GM21529 (cell line): Measurements from ENCODE around the gene AP3M1.

ENCODE experiments used
- ATAC-seq: cut with Tn5 transposase; IDR thresholded peaks from one replicate; pipeline ENCODE4 v1.9.1; 2021; ENCODE audit not compliant: unreplicated experiment

AP3M1 gene

DNA sequence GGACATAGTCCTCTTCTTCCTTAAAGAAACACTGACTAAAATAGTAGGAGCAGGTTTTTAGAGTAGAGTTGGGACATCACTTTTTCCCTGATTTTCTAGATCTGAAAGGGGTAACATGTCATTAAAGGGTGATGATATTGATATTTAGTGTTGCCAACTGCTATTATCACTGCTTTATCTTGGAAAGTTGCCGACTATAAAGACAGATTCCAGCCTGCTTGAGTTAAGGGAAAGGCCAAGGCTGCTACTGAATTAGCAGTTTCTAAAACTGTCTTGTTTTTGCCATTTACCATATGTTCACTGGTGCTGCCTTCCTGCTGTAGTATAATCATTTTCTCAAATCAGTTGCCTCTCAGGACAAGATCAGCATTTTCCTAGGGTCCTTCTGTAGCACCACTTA lies 29.7 kb downstream of the AP3M1 start:
- no peak for ATAC-seq

- ATAC-seq, result no peak
Measured at GRCh38 chr10:74118804-74119203, 31.8 kb downstream of the AP3M1 start.

GRCh38 chr10:74117738-74118137 lies 32.9 kb downstream of the AP3M1 start:
- ATAC-seq, result no peak

DNA sequence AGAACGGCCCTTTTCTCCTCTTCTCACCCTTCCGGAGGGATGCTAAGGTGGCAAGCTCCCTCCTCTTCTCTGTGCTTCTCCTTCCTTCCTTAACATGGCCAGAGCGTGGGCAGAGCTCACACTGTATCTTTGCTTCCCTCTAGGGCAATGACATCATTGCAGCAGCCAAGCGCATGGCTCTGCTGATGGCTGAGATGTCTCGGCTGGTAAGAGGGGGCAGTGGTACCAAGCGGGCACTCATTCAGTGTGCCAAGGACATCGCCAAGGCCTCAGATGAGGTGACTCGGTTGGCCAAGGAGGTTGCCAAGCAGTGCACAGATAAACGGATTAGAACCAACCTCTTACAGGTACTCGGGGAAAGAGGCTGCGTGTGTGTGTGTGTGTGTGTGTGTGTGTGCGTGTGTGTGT lies 36.6 kb downstream of the AP3M1 start:
- no peak for ATAC-seq

GRCh38 chr10:74113546-74113945 lies 37.1 kb downstream of the AP3M1 start:
- no peak for ATAC-seq

DNA sequence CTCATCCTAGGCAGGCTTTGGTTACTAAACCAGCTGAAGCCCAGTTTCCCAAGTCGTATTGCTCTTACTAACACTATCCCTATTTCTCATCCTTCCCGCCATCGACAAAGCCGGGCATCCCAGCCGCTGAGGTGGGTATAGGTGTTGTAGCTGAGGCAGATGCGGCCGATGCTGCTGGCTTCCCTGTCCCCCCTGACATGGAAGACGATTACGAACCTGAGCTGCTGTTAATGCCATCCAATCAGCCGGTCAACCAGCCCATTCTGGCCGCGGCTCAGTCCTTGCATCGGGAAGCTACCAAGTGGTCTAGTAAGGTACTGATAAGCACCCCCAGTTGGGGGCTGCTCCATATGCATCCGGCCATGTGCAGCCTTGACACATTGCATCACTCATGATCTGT lies 38.8 kb downstream of the AP3M1 start:
- ATAC-seq, result no peak

- no peak for ATAC-seq
Measured at GRCh38 chr10:74110120-74110519, 40.5 kb downstream of the AP3M1 start.

DNA sequence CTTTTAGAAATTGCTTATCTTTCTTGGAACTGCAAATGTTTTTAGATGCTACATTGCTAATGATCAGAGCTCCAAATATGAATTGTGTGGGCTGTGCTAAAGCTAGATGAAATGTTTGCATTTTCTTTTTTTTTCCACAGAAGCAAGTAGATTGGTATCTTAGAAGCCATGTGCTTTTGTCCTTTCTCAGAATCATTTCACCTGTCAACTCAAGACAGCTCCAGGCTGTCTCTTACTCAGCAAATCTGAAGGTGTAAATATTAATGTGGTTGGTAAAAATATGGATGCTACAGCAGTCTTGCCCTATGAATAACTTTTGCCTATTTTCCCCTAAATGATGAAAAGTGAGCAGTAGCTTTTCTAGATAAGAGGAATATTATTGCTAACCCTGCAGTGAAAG lies 41.2 kb downstream of the AP3M1 start:
- ATAC-seq, result no peak

- ATAC-seq, result no peak
Measured at GRCh38 chr10:74107391-74107790, 43.2 kb downstream of the AP3M1 start.

DNA sequence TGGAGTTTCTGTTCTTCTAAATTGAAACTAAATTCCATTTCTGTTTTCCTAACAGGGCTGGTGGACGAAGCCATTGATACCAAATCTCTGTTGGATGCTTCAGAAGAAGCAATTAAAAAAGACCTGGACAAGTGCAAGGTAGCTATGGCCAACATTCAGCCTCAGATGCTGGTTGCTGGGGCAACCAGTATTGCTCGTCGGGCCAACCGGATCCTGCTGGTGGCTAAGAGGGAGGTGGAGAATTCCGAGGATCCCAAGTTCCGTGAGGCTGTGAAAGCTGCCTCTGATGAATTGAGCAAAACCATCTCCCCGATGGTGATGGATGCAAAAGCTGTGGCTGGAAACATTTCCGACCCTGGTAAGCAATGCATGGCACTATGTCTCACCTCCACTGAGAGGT lies 45.6 kb downstream of the AP3M1 start:
- no peak for ATAC-seq

DNA sequence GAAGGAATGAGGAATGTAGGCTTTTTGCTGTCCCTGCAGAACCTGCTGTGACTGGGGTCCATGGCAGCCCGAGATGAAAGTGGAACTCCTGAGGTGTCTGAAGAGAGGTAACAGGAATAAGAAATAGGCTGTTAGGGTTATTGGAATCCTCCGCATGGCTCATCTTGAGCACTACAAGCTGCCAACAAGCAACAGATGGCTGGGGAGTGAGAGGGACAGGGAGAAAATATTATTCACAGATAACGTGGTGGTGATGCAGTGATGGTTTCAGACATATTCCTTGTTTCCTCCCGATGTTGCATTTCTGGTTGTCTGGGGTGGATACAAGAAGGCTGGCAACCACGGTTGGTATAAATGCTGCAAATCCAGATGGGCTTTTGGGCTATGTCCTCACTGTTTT lies 46.1 kb downstream of the AP3M1 start:
- ATAC-seq, result no peak

- no peak for ATAC-seq
Measured at GRCh38 chr10:74103560-74104258, 46.9 kb downstream of the AP3M1 start.

DNA sequence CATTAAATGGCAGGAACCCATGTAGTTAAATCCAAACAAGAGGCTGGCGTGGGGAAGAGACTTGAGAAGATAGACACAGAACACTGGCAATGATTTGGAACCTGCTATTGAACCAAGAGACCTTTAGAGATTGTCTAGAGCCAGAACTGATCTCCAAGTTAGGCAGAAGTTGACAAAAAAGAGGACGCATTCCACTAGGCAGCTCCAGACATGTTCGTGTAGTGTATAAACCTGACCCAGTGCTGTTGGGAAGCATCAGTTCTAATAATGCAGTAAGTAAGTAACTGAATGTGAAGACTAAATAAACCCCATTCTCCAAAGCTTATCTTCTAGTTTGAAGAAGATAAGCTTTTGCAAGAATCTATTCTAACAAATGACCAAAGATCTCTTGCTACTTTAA lies 50.8 kb downstream of the AP3M1 start:
- no peak for ATAC-seq

GRCh38 chr10:74099420-74099819 lies 51.2 kb downstream of the AP3M1 start:
- ATAC-seq, result no peak

GRCh38 chr10:74097776-74098175 lies 52.9 kb downstream of the AP3M1 start:
- no peak for ATAC-seq

DNA sequence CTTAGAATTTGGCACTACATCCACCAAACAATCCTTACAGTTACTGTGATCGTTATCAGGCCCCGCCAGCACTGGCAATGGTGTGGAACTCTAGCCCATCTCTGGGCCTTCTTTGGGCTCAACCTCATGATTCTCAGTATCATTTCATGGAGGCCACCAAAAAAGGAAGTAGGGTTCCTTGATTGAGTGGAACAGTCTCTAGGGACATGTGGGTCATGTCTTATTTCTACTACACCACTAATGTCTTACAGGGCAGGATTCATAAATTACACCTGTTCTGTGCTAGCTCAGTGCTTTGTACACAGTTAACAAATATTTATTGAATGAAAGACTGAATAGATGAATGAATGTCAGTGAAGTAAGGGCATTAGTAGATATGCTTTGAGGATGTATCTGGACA lies 53.9 kb downstream of the AP3M1 start:
- peak; percentile 94 for ATAC-seq

DNA sequence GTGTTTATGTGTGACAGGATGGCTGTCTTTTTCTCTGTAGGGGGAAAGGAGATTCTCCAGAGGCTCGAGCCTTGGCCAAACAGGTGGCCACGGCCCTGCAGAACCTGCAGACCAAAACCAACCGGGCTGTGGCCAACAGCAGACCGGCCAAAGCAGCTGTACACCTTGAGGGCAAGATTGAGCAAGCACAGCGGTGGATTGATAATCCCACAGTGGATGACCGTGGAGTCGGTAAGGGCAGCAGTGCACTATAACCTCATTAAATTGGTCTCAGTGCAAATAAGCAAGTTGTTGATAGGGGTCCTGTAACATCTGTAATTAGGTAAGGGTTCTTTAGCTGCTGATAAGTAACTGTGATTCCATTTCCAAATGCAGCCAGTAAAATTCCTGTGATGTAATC lies 56.4 kb downstream of the AP3M1 start:
- ATAC-seq, result no peak

DNA sequence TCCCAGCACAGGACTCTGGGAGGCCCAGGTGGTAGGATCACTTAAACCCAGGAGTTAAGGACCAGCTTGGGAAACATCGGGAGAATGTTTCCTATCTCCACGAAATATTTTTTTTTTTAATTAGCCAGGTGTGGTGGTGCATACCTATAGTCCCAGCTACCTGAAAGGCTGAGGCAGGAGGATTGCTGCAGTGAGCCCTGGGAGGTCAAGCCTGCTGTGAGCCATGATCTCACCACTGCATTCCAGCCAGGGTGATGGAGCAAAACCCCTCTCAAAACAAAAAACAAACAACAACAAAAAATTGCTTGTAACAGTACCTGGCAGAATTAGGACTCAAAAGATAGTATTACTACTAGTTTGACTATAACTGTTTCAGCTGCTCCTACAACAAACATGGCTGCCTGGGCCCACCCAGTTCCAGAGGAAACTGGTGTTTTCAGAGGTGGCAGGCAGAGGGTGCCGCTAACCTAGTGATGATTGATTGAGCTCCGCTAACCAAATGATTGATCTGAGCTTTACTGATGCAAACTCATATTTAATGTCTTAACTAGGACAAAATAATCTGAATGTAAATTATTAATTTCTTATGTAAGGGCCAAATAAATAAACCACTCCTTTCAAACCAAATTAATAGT lies 57.0 kb downstream of the AP3M1 start:
- ATAC-seq, result no peak

DNA sequence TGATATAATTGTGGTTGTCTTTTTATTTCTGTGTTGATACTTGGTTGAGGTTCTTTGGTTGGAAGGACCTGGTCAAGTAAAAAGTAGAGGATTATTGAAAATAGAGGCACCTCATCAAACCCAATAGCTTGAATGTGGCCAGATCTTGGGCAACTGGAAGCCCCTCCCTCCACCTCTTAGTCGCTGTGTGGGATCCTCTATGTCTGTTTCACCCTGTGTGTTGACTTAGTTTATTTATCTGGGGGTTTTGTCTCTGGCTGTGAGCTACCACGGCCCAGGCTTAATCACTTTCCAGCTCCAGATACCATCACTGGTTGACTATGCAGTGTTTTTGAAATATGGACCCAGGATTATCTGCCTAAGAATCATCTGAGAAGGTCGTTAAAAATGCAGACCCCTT lies 58.3 kb downstream of the AP3M1 start:
- ATAC-seq, result no peak

DNA sequence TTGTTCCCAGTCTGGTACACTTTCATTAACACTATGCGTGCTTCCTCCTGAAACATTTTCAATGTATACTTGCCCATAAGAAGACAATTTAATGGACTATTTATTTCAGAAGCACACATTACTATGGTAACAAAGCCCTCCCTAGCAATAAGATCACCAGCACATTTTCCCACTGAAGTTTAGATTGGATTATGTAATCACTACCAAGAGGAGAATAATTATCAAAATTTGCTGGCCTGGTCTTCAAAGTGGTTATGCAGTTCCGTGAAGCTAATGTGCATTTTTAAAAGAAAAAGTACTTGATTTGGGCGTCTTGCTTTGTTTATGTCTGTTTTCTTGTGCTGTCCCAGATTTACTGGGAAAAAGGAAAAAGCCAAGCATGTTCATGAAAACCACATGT lies 61.9 kb downstream of the AP3M1 start:
- no peak for ATAC-seq

- no peak for ATAC-seq
Measured at GRCh38 chr10:74086317-74086716, 64.3 kb downstream of the AP3M1 start.

GRCh38 chr10:74084955-74085354 lies 65.7 kb downstream of the AP3M1 start:
- peak; percentile 77 for ATAC-seq

DNA sequence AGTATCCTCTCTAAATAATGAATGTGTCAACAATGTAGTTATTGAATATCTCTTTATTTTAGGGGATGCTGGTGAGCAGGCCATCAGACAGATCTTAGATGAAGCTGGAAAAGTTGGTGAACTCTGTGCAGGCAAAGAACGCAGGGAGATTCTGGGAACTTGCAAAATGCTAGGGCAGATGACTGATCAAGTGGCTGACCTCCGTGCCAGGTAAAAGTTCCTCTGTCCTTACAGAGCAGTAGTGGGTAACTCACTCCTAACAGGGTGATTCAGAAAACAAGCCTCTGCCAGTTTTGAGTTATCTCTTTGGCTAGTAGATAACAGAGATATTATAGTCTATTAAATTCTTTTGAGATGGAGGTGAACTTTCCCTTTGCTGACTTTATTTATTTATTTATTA lies 67.3 kb downstream of the AP3M1 start:
- no peak for ATAC-seq
